Loucy (cell line): Measurements from ENCODE around the gene PGAM4.

Source experiments
- CTCF ChIP-seq: fragments of 200-600 bp; sonication (generic); conservative IDR thresholded peaks from 2 replicates; pipeline ENCODE4 v1.5.1; 2014; ENCODE audit warnings: mild to moderate bottlenecking, antibody characterized with exemption, low read length
- EZH2phosphoT487 ChIP-seq: fragments of 200-600 bp; IDR thresholded peaks from 2 replicates; pipeline ENCODE4 v1.6.1; 2018; ENCODE audit warnings: antibody characterized with exemption, mild to moderate bottlenecking, moderate library complexity, borderline replicate concordance

- no peak for TF ChIP-seq EZH2phosphoT487
- no peak for TF ChIP-seq CTCF
These were observed 7.2 kb downstream of the PGAM4 start for GRCh38 chrX:77962068-77962902.
